HK-2 (cell line): ENCODE data around the gene DPP4.

Source experiments
- DNase-seq: peaks from one replicate; pipeline ENCODE4 v3.0.0-alpha.2; 2018; ENCODE audit not compliant: unreplicated experiment

The DPP4 gene

DNA sequence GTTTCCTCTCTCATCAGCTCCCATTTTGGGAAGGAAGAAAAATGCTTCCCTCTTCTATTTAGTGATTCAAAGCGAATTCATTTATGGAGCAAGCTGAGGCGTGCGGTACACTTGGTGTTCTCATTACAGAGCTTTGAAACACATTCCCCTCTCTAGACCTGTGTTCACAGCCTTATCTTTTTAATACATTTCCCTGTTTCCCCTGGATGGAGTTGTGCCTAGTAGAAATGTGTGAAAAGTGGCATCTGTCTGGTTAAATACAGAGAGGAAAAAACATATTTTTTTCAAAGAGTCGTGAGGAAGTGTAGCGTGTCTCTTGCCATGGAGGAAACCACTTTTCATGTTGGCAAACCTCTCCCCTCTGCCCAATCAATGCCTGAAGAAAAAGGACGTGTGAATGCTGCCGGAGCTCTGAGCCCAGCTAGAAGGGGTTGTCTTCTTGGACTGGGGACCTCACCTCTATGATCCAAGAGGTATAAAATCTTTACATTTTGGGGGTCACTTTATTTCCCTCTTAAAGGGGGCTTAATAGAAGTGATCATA, 52.4 kb downstream of the DPP4 start:
- DNase-seq: no peak

DNA sequence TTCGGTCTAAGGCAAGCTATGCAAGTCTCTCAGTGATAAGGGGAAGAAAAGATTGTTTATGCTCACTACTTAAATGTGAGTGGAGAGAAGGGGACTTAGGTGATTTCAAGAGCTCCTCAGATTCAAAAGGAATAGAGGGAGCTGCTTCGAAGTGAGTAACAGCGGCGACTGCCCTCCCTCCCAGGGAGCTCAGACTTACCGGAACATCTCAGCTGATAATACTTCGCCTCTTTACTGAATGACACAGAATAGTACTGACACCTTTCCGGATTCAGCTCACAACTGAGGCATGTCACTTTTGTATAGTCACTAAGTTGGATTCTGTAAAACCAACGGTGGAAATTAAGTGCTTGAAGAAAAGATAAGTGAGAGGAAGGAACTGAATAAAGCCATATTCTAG, 55.5 kb downstream of the DPP4 start:
- DNase-seq: no peak

DNA sequence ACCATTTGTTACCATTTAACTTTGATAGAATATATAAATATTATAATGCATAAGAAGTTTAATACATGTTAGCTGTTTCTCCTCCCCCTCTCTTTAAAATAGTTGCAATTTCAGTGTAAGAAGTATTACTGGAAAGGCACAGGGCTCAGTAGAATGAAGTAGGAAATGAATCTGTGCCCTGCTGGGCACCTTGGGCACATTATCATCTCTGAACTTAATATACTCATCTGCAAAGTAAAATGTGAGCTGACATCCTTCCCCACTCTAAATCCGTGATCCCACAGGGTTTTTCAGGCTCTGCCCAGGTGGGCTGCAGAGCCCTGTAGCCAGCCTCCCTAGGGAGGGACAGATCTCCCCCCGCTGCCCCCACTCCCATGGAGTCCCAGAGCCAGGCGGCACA, 56.8 kb downstream of the DPP4 start:
- DNase-seq: no peak

DNA sequence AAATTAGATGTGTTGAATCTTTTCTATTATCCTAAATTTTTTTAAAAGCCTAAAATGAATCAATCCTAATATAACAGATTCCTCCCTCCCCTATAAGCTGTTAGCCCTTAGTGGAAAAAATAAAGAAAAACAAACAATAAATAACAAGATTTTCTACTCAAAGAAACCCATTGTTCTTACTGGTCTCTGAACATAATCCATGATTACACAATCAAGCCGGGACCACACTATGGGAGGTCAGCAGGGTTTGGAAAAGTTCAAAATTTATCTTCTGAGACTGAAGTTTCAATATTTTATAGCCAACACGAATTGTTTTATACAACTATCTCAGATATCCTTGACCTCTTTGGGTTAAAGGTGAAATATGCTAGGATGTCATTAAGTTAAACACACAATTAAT, 57.9 kb downstream of the DPP4 start:
- DNase-seq: no peak

DNA sequence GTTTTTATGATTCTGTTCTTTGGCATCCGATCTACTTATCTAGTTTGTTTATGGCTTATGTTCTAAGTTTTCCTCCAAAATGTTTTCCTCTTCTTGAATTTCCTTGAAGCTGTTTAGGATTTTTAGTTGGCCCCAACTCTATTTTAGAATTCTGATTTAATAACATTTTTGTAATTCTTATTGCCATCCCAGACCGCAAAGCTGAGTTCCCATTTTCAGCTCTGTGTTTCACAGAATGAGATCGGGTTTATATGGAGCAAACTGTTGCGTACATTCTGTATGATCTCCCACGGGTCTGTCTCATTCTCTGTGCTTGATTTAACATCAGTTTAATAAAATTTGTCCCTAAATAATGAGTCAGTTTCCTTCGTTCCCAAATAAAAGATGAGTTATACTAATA, 59.3 kb downstream of the DPP4 start:
- DNase-seq: no peak

DNA sequence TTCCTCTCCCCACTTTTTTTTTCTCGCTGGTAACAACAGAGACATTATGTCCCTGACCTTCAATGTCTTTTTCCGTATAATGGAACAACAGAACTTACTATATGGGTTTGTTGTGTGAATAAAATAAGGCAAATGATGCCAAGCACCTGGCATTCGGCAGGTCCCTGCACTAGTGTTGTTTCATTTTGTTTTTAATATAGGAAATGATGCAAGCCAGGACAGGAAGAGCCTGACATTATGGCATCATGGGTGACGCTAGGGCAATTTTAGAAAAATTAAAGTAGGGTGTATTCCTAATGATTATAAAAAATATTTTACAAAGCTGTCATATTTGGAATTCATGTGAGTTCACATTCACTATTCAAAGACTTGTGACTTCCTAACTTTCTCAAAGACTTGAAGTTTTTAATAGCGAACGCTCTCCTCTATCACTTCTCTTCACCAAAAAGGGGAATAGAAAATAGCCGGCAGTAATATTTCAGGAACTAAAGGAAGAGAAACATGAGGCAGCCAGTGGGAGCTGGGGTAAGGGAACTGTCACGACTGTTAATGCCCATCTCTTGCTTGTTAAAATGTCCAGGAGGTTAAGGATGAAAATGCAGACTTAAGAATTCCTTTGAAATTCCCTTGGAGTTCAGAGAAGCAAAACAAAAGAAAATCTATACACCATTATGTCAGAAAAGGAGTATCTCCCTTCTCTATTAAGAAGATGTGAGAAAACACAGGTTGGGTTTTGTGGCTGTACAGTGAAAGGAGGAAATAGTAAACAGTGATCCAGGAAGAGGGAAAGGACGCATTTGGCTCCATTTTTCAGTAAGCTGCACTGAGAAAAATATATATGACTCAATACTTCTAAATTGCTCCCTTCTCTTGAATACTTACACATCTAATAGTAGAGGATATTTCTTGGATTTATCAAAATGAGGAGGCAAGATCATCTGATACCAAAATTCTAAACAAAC, 60.2 kb downstream of the DPP4 start:
- DNase-seq: no peak

DNA sequence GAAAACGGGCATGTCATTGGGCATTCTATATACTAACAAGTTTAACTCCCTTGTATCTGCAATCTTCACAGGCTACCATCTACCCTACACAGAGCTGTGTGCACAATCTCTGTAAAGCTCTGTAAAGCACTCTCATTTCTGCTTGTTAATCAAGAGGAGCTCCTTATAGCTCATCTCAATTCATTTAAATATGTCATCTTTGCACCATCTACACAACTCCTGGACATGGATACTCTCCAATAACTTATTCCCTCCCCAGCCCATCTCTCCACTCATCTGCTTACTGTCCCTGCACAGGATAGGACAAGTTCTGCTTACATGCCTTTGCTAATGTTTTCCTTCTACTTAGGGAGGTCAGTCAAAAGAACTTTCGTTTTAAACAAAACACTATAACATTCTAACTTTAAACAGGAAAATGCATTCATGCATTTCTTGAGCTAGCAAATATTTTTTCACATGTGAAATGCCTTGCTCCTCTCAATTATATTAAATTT, 61.4 kb downstream of the DPP4 start:
- no peak for DNase-seq

DNA sequence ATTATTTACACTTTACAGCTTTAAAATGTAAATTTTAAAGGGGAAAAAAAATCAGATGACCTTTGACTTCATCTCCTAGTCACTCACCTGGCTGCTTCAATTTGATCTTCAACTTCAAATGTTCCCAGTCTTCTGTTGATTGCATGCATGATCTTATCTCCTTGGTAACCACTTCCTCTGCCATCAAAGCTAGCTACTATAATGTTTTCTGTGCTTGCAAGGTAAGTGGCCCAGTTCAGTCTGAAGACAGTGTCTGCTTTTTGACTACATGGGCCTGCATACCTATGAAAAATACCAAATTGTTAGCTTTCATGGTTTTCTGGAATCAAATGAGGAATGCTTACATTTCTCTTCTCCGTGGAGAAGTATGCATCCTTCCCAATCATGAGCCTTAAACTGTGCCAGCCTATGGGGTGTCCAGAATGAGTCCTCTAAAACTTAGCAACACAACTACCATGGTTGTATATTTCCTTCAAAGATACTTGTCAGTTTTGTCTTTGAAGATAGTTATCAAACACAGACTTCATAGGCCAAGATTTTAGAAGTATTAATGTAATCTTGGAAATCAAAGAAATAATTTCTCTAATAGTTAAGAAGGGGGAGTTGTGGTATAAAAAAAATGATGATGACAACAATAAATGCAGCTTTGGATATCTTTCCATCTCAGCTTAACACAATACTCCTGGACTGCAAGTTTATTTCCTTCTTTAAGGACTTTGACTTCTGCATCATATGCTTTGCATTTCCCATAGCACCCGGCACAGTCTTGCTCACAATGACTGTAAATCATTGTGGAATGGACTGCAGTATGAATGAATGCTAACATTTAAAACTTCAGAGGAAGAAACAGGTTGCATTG, 62.1 kb downstream of the DPP4 start:
- no peak for DNase-seq

DNA sequence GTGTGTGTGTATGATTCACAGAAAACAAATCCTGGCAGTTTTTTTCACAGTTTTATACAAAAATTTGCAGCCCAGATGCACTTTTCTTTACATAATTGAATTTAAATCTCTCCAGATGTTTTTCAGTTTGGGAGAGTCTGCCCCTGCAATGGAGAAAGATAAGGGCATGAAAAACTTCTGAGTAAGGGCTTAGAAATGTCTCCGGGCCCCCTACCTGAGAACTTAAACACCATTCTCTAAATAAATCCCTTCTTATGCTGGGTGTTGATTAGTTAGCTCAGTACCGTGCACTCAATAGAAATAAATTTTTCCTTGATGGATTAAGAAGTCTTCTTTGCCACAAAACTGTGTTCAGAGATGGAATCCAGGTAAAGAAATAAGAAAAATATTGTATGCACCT, 64.5 kb downstream of the DPP4 start:
- no peak for DNase-seq

DNA sequence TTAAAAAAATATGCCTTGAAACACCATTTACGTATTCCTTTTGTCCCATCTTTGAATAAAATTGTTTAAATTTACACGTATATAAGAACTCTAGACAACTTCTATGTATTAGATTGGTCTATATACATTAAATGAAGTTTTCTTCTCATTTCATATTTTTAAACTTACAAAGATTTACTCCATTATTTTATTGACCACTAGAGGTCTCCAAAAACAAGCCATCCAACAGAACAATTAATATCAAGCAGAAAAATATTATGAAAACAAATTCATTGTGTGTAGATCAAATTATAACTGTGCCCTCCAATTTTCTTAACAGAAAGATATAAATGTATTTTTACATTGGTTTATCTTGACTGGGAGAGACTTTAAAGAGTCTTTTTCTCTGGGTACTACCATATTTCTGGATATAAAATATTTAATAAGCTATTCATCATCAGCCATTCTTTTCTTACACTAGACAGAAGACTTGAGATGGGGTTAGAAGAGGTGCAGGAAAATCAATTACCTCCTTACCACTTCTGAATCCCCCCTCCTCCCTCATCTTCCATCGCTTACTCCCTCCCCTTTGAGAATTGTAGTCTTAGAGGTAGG, 66.5 kb downstream of the DPP4 start:
- DNase-seq: no peak

DNA sequence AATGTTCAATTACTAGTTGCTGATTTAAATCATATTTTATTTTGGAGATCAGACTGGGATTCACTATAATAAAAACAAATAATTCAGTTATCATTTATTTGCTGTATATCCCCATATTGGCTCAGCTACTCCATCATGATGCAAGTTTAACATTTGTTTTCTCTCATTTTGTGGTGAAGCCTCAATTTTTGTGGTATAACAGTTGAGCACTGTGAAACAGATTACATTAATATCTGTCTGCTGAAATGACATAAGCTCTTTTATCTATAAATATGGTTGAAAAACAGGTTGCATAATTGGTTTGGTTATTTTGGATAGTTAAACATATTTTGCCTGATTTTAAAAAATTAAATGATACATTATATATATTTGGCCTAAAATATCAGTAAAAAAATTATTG, 67.7 kb downstream of the DPP4 start:
- no peak for DNase-seq

DNA sequence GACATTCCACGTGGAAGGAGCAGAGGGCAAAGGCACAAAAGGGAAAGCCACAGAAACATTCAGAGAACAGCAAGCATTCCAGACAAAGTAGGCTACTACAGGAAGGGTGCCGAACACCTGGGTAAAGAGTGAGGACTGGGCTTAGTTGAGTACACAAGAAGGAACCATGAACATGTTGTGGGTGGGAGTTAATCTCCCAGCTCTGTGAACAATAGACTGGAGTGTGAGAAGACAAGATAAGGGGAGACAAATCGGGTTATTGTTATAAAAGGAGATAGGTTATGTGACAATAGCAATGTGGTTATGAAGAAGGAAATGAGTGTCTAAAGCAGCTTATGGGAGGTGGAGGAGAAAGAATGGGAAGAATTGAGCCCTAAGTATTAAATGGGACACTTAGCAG, 70.0 kb downstream of the DPP4 start:
- DNase-seq: no peak

DNA sequence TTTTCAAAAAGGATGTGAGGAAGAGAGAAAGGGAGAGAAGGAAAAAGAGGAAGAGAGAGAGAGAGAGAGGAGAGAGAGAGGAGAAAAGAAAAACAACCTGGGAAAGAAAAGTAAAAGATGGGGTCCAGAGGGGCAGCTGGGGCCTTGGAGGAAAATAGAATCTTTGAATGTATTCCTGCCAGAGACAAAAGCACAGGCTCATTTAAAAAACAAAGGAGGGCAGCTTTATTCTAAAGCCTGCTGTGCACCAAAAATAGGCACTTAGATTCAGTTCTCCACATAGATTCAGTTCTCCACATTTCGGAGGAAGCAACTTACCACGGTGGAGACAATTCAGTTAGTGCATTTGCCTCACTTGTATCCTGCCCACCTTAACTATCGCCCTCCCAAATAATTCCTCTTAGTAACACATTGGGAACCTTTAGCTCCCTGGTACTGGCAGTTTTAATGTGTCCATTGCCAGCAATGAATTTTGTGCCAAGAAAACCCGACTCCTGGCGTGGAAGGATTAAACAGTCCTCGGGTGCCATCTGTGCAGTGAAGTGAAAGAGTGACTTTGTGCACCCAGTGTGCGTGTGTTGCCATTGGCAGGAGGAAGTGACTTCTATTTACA, 71.3 kb downstream of the DPP4 start:
- no peak for DNase-seq

DNA sequence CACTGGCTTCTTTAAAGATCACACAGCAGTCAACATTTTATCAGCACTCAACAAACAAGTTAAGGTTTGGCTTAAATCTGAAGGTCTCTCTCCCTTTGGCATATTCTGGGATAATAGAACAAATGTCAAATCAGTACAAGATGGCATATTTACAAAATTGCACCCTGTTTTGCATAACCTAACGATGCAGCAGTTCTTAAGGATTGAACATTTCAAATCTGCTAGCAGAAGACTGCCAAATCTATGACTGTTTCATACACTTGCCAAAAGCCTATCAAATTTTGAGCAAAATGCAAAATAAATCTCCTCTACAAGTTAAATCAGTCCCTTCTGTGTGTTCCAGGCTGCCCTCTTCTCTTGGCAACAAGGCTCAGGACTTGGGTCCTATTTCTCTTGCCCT, 73.6 kb downstream of the DPP4 start:
- no peak for DNase-seq

DNA sequence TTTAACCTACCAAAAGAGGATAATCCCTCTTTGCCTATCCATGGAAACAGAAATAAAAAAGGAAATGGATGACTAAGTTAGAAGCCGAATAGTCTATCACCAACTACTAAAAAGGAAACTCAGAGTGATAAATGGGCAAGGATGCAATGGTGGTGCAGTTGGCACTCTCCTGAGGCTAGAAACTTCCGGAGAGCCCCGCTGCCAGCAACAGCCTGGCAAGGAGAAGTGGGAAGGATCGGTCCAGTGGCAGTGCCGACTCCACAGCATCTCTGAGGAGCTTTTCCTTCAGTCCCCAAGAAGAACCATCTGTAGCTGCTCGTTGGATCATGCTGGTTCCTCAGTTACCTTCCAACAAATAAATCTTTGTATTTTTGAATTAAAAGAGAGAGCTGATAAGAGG, 74.7 kb downstream of the DPP4 start:
- no peak for DNase-seq

DNA sequence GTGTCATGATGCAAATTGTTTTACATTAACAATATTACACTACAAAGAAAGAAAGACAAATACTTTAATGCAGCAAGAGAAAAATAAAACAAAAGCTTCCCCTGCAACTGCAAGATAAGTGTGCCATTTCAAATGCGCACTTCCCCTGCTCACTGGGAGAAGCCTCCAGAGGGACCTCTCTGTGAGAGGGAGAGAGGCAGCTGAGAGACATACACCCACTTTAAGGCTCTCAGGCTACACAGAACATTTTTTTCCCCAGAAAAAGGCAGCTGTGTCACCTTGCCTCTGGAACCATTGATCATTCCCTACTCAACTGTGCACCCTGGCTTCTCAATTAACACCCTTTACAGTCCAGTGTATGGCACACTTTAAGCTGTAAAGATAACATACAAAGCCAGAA, 75.2 kb downstream of the DPP4 start:
- no peak for DNase-seq

DNA sequence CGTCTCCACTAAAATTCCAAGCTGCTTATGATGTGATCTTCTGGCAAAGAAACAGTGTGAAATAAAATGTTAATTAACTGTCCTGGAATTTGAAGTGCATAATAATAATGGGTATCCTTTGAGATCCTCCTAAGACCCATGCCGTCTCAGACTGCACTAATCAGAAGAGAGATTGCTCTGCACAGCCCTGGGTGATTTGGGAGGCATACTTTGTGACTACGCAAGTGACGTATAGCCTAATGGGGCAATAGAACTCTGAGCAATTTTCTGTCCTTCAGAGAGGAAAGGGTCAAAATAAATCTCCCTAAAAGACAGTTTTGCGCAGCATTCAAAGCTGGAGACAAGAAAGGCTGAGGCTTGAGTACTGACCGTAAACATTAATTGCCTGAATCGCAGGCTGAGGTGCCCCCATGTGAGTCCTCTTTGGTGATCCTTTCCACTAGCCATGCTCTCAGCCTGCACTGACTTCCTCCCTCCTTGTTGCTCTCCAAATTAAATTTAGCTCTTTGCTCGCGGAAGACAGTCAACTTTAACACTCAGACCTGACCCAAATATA, 76.0 kb downstream of the DPP4 start:
- no peak for DNase-seq

DNA sequence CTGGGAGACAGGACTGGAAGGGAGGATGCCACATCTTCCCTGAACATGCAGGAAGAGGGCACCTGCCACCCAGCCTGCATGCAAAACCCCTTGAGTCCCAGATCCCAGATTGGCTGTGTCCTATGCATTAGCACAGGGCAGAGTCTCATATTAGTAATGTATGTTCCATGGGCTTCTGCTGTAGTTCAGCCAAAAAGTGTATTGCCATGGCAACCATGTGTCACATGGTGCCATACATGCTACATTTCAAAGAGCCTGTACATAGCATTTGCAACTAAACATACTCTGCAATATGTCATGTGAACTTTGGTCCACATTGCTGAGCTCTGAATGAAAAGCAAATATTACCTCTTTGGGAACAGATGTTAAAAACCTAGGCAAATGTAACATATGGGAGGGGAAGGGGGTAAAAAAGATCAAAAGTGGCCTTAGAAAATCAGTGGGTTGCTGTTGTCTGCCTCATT, 78.4 kb downstream of the DPP4 start:
- no peak for DNase-seq

DNA sequence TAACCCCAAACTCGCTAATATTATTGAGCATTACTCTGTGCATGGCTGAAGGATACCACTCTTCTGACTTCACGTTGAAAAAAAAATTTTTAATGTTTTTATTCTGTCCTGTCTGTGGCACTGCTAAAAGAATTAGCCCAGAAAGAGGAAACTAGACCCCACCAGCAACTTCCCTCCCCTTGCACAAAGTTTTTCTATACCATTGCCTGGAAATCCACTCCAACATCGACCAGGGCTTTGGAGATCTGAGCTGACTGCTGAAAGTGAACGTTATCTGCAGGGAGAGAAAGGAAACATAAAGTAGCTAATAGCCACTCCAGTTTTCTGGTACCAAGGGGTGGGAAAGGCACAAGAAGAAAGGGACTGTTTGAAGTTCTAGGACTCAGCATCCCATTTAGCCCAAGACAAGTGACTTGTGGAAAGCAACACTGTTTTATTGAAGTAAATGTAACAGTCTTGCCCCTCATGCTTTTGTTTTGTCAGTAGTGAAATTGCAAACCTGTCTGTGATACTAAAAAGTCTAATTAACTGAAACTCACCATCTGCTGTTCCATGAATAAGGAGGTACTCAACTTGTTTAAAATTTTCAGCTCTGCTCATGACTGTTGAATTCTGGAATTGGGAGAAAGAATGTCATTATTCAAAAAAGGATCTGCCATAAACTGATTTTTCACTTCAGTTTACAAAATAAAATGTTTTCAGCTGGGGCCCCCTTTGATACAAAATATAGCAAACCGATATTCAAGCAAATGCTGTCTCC, 79.1 kb downstream of the DPP4 start:
- DNase-seq: no peak

DNA sequence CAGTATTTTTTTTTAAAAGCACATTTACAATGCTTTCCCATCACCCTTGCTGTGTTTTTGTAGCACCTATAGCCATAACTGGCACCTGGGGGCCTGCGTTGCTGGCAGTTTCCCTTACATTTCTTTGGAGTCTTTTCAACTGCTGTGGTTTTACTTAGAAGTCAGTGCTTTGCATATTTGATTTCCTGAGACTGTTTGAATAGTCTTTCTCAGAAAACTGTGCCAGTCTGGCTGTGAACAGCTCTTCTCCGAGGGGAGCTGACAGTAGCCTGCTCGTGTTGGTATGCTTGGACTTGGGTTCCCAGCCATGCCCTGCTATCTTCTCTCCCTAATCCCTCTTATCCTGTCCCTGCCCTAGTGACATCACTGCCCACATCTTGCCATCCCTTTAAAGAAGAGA, 81.5 kb downstream of the DPP4 start:
- DNase-seq: no peak
